H1 (cell line): ENCODE results near the gene RECK. TPM values are rescaled to one million over a fixed set of nuclear protein-coding genes. Genes with fewer than 3 reads are reported as not detected.

Source experiments
- CHD1 ChIP-seq: IDR thresholded peaks from 2 replicates; pipeline ENCODE4 v1.6.1; 2012; ENCODE audit warnings: low read depth, low read length, improper control_type of control experiment
- GABPA ChIP-seq: IDR thresholded peaks from 2 replicates; pipeline ENCODE4 v1.6.1; 2011; ENCODE audit warnings: mild to moderate bottlenecking, low read length, moderate library complexity, borderline replicate concordance; ENCODE audit not compliant: insufficient read depth
- KDM1A ChIP-seq: fragments of 200-600, 300-600 bp; sonication (generic); IDR thresholded peaks from 2 replicates; pipeline ENCODE4 v1.7.1; 2016; ENCODE audit warnings: mild to moderate bottlenecking, low read length, borderline replicate concordance
- KDM5A ChIP-seq: fragments of 200-600 bp; IDR thresholded peaks from 2 replicates; pipeline ENCODE4 v1.7.1; 2012; ENCODE audit warnings: mild to moderate bottlenecking, low read length, inconsistent platforms, mixed read lengths
- SIX5 ChIP-seq: IDR thresholded peaks from 2 replicates; pipeline ENCODE4 v1.6.1; 2011; ENCODE audit warnings: mild to moderate bottlenecking, low read depth, low read length
- TAF7 ChIP-seq: optimal IDR thresholded peaks from 2 replicates; pipeline ENCODE3; 2011; ENCODE audit warnings: low read depth, mild to moderate bottlenecking, inconsistent platforms, low read length, moderate library complexity, borderline replicate concordance
- ZNF274 ChIP-seq: IDR thresholded peaks from 2 replicates; pipeline ENCODE4 v1.7.0; 2012; ENCODE audit warnings: low read length, borderline replicate concordance; ENCODE audit errors: extremely low read depth
- polyA plus RNA-seq, 7 experiments: library from polyadenylated mRNA; depleted of rRNA in 3 of 7; stranded (reverse) in 5 of 7; unstranded in 2 of 7; fragments of >200 nt in 5 of 7; fragments of 200-250 nt in 2 of 7; gene quantifications; 1 replicate in 5 of 7; 2 replicates in 1 of 7; 4 replicates in 1 of 7; pipeline versions ENCODE4 v1.2.1 to v1.2.3, GENCODE V29; 2011 to 2013; ENCODE audit warnings: missing spikeins in 2 of 7, mixed read lengths in 2 of 7
- total RNA-seq: library from RNA; stranded (reverse); fragmentation: NEBNext Ultra II Directional; extraction: Animal tissue kit (Norgen Biotek cat#: 25700); gene quantifications from 2 replicates; pipeline ENCODE4 v1.2.1, GENCODE V29; 2021
- TF ChIP-seq, protein P1 (sequence below): fragments of 300-600 bp; sonication (generic); IDR thresholded peaks from 2 replicates; pipeline ENCODE4 v1.7.1; 2012; ENCODE audit warnings: low read length, moderate library complexity, mild to moderate bottlenecking, inconsistent platforms; ENCODE audit not compliant: insufficient replicate concordance
- TF ChIP-seq, protein P2 (sequence below): IDR thresholded peaks from 2 replicates; pipeline ENCODE4 v1.6.1; 2011; ENCODE audit warnings: low read length, improper control_type of control experiment

RECK gene
- total and polyA plus RNA-seq, 2 of the 8 experiments (the other 6 are each of a cell fraction or from before 2014, with no cell fraction given): 5.4 to 9.8 TPM

- TF ChIP-seq, protein P1, sequence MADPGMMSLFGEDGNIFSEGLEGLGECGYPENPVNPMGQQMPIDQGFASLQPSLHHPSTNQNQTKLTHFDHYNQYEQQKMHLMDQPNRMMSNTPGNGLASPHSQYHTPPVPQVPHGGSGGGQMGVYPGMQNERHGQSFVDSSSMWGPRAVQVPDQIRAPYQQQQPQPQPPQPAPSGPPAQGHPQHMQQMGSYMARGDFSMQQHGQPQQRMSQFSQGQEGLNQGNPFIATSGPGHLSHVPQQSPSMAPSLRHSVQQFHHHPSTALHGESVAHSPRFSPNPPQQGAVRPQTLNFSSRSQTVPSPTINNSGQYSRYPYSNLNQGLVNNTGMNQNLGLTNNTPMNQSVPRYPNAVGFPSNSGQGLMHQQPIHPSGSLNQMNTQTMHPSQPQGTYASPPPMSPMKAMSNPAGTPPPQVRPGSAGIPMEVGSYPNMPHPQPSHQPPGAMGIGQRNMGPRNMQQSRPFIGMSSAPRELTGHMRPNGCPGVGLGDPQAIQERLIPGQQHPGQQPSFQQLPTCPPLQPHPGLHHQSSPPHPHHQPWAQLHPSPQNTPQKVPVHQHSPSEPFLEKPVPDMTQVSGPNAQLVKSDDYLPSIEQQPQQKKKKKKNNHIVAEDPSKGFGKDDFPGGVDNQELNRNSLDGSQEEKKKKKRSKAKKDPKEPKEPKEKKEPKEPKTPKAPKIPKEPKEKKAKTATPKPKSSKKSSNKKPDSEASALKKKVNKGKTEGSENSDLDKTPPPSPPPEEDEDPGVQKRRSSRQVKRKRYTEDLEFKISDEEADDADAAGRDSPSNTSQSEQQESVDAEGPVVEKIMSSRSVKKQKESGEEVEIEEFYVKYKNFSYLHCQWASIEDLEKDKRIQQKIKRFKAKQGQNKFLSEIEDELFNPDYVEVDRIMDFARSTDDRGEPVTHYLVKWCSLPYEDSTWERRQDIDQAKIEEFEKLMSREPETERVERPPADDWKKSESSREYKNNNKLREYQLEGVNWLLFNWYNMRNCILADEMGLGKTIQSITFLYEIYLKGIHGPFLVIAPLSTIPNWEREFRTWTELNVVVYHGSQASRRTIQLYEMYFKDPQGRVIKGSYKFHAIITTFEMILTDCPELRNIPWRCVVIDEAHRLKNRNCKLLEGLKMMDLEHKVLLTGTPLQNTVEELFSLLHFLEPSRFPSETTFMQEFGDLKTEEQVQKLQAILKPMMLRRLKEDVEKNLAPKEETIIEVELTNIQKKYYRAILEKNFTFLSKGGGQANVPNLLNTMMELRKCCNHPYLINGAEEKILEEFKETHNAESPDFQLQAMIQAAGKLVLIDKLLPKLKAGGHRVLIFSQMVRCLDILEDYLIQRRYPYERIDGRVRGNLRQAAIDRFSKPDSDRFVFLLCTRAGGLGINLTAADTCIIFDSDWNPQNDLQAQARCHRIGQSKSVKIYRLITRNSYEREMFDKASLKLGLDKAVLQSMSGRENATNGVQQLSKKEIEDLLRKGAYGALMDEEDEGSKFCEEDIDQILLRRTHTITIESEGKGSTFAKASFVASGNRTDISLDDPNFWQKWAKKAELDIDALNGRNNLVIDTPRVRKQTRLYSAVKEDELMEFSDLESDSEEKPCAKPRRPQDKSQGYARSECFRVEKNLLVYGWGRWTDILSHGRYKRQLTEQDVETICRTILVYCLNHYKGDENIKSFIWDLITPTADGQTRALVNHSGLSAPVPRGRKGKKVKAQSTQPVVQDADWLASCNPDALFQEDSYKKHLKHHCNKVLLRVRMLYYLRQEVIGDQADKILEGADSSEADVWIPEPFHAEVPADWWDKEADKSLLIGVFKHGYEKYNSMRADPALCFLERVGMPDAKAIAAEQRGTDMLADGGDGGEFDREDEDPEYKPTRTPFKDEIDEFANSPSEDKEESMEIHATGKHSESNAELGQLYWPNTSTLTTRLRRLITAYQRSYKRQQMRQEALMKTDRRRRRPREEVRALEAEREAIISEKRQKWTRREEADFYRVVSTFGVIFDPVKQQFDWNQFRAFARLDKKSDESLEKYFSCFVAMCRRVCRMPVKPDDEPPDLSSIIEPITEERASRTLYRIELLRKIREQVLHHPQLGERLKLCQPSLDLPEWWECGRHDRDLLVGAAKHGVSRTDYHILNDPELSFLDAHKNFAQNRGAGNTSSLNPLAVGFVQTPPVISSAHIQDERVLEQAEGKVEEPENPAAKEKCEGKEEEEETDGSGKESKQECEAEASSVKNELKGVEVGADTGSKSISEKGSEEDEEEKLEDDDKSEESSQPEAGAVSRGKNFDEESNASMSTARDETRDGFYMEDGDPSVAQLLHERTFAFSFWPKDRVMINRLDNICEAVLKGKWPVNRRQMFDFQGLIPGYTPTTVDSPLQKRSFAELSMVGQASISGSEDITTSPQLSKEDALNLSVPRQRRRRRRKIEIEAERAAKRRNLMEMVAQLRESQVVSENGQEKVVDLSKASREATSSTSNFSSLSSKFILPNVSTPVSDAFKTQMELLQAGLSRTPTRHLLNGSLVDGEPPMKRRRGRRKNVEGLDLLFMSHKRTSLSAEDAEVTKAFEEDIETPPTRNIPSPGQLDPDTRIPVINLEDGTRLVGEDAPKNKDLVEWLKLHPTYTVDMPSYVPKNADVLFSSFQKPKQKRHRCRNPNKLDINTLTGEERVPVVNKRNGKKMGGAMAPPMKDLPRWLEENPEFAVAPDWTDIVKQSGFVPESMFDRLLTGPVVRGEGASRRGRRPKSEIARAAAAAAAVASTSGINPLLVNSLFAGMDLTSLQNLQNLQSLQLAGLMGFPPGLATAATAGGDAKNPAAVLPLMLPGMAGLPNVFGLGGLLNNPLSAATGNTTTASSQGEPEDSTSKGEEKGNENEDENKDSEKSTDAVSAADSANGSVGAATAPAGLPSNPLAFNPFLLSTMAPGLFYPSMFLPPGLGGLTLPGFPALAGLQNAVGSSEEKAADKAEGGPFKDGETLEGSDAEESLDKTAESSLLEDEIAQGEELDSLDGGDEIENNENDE: no peak
- TF ChIP-seq ZNF274 (no peak), CHD1 (no peak), TAF7 (no peak), KDM5A (no peak), KDM1A (no peak), SIX5 (no peak), GABPA (no peak)
- TF ChIP-seq, protein P2, sequence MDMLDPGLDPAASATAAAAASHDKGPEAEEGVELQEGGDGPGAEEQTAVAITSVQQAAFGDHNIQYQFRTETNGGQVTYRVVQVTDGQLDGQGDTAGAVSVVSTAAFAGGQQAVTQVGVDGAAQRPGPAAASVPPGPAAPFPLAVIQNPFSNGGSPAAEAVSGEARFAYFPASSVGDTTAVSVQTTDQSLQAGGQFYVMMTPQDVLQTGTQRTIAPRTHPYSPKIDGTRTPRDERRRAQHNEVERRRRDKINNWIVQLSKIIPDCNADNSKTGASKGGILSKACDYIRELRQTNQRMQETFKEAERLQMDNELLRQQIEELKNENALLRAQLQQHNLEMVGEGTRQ: no peak
Observed at GRCh38 chr9:36039121-36039520, 2.4 kb downstream of the RECK start (continued).
